A673 (cell line): ENCODE measurements around the gene MGAT5B. TPM values are rescaled to one million over a fixed set of nuclear protein-coding genes. Genes with fewer than 3 reads are reported as not detected.

ENCODE experiments used
- BruUV-seq: library from RNA; stranded (reverse); fragments of 400-500 nt; replicated peaks from 2 replicates; lab custom pipeline; 2021; lab: Mats Ljungman, UMichigan
- CTCF ChIA-PET: fragments of 300-600 bp; sonication (Branson Sonifier 250); formaldehyde crosslinking; loops from one replicate; lab custom pipeline; 2022; ENCODE audit warnings: antibody characterized with exemption; lab: Charles Lee
- POLR2A ChIA-PET: fragments of 300-600 bp; sonication (Branson Sonifier 250); formaldehyde crosslinking; loops from one replicate; lab custom pipeline; 2022; ENCODE audit warnings: antibody characterized with exemption; ENCODE audit not compliant: low non-redundant PET; lab: Charles Lee
- DNase-seq: peaks from one replicate; pipeline ENCODE4 v3.0.0-alpha.2; 2015; ENCODE audit warnings: low spot score
- H3K27ac ChIP-seq: fragments of 200-600 bp; sonication (generic); 2 replicates; pipeline ENCODE4 v1.5.1; 2016; ENCODE audit warnings: mixed run types, low read depth, mild to moderate bottlenecking, mixed read lengths, antibody characterized with exemption, low read length; ENCODE audit not compliant: poor library complexity, severe bottlenecking
- H3K27me3 ChIP-seq: fragments of 200-600 bp; sonication (generic); replicated peaks from 2 replicates; pipeline ENCODE4 v1.6.1; 2017; ENCODE audit warnings: mixed run types, low read depth, mild to moderate bottlenecking, mixed read lengths, antibody characterized with exemption, low read length; ENCODE audit not compliant: insufficient read depth, poor library complexity
- H3K36me3 ChIP-seq: fragments of 200-600 bp; sonication (generic); 2 replicates; pipeline ENCODE4 v1.6.1; 2016; ENCODE audit warnings: mixed run types, mild to moderate bottlenecking, mixed read lengths, antibody characterized with exemption, low read length; ENCODE audit not compliant: insufficient read depth, poor library complexity, severe bottlenecking
- H3K4me1 ChIP-seq: fragments of 200-600 bp; sonication (generic); 2 replicates; pipeline ENCODE4 v1.6.1; 2017; ENCODE audit warnings: mixed run types, mild to moderate bottlenecking, mixed read lengths, antibody characterized with exemption, low read length; ENCODE audit not compliant: insufficient read depth, poor library complexity, severe bottlenecking
- H3K4me3 ChIP-seq: fragments of 200-600 bp; sonication (generic); 2 replicates; pipeline ENCODE4 v1.5.1; 2016; ENCODE audit warnings: low read depth, mixed run types, mild to moderate bottlenecking, mixed read lengths, low read length; ENCODE audit not compliant: poor library complexity, severe bottlenecking
- H3K9me3 ChIP-seq: fragments of 200-600 bp; sonication (generic); 2 replicates; pipeline ENCODE4 v1.6.1; 2016; ENCODE audit warnings: mixed run types, low read depth, mild to moderate bottlenecking, mixed read lengths, antibody characterized with exemption, low read length; ENCODE audit not compliant: poor library complexity, severe bottlenecking
- EZH2 ChIP-seq: fragments of 200-600 bp; sonication (generic); IDR thresholded peaks from 2 replicates; pipeline ENCODE4 v1.6.1; 2017; ENCODE audit warnings: borderline replicate concordance, low read depth, mild to moderate bottlenecking, mixed read lengths, antibody characterized with exemption, low read length; ENCODE audit not compliant: poor library complexity, severe bottlenecking
- intact Hi-C: fragments of 100-400 bp; cut with micrococcal nuclease; formaldehyde crosslinking; loops from one replicate; pipeline ENCODE4 v1.10.0; 2022; ENCODE audit not compliant: unreplicated experiment
- total RNA-seq: library from RNA; stranded (reverse); gene quantifications from 2 replicates; pipeline ENCODE4 v1.2.3, GENCODE V29; 2021
- TF ChIP-seq, protein P1 (sequence below): fragments of 300-800, 200-600 bp; sonication (generic); conservative IDR thresholded peaks from 2 replicates; pipeline ENCODE4 v1.5.1; 2017; ENCODE audit warnings: low read depth, mild to moderate bottlenecking, antibody characterized with exemption, low read length, moderate library complexity, mixed read lengths

MGAT5B gene
- total RNA-seq, 1 experiment from 2014 or later = 1.1 TPM

- Histone ChIP-seq H3K4me3 (no peak overlapping the region), H3K27me3 (no peaks in the 10 kb centered on the region), H3K4me1 (no peaks in the 10 kb centered on the region), H3K36me3 (no peaks in the 10 kb centered on the region), H3K27ac (no peak overlapping the region), H3K9me3 (no peaks in the 10 kb centered on the region)
- TF ChIP-seq, protein P1, sequence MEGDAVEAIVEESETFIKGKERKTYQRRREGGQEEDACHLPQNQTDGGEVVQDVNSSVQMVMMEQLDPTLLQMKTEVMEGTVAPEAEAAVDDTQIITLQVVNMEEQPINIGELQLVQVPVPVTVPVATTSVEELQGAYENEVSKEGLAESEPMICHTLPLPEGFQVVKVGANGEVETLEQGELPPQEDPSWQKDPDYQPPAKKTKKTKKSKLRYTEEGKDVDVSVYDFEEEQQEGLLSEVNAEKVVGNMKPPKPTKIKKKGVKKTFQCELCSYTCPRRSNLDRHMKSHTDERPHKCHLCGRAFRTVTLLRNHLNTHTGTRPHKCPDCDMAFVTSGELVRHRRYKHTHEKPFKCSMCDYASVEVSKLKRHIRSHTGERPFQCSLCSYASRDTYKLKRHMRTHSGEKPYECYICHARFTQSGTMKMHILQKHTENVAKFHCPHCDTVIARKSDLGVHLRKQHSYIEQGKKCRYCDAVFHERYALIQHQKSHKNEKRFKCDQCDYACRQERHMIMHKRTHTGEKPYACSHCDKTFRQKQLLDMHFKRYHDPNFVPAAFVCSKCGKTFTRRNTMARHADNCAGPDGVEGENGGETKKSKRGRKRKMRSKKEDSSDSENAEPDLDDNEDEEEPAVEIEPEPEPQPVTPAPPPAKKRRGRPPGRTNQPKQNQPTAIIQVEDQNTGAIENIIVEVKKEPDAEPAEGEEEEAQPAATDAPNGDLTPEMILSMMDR = no peak
- no peak for TF ChIP-seq EZH2
- POLR2A ChIA-PET = no interaction called here
- CTCF ChIA-PET = no interaction called here
- no TSS peak for BruUV-seq
- intact Hi-C loops = no loop called here
- DNase-seq = no peak
Measured at GRCh38 chr17:76989519-76989918, 121.3 kb downstream of the MGAT5B start.

- CTCF ChIA-PET = no interaction called here
- POLR2A ChIA-PET = no interaction called here
- no TSS peak for BruUV-seq
Measured at GRCh38 chr17:76992891-76993290, 124.7 kb downstream of the MGAT5B start.

DNA sequence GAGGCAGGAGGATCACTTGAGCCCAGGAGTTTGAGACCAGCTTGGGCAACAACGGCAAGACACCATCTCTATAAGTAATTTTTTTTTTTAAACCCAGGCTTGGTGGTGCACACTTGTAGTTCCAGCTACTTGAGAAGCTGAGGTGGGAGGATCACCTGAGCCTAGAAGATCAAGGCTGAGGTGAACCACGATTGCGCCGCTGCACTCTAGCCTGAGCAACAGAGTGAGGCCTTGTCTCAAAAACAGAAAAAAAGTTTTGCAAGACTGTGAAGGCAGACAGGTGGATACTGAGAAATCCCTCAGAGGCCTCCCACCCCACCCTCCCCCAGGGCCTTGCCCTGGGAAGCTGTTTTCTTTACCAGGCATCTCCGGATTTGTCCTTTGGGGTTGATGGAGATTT lies 125.4 kb downstream of the MGAT5B start:
- Histone ChIP-seq H3K27me3 (no peaks in the 10 kb centered on the region), H3K36me3 (no peaks in the 10 kb centered on the region), H3K4me1 (no peaks in the 10 kb centered on the region), H3K4me3 (no peak overlapping the region), H3K27ac (no peak overlapping the region), H3K9me3 (no peaks in the 10 kb centered on the region)
- intact Hi-C loops = no loop called here
- TF ChIP-seq EZH2 = no peak
- TF ChIP-seq, protein P1 = no peak
- BruUV-seq = no TSS peak
- ChIA-PET CTCF (no interaction called here), POLR2A (no interaction called here)
- no peak for DNase-seq

More at GRCh38 chr17:76992891-76993290, 124.7 kb downstream of the MGAT5B start:
- Histone ChIP-seq H3K9me3 (no peaks in the 10 kb centered on the region), H3K27ac (no peak overlapping the region), H3K36me3 (no peaks in the 10 kb centered on the region), H3K27me3 (no peaks in the 10 kb centered on the region), H3K4me3 (no peak overlapping the region), H3K4me1 (no peaks in the 10 kb centered on the region)
- TF ChIP-seq, protein P1 = no peak
- no peak for TF ChIP-seq EZH2
- DNase-seq = no peak
- intact Hi-C loops = no loop called here
